GM21515 (cell line): ENCODE data around the gene SYNE2.

Experiments used
- ATAC-seq: cut with Tn5 transposase; IDR thresholded peaks from one replicate; pipeline ENCODE4 v1.9.1; 2021; ENCODE audit not compliant: unreplicated experiment

Gene SYNE2

DNA sequence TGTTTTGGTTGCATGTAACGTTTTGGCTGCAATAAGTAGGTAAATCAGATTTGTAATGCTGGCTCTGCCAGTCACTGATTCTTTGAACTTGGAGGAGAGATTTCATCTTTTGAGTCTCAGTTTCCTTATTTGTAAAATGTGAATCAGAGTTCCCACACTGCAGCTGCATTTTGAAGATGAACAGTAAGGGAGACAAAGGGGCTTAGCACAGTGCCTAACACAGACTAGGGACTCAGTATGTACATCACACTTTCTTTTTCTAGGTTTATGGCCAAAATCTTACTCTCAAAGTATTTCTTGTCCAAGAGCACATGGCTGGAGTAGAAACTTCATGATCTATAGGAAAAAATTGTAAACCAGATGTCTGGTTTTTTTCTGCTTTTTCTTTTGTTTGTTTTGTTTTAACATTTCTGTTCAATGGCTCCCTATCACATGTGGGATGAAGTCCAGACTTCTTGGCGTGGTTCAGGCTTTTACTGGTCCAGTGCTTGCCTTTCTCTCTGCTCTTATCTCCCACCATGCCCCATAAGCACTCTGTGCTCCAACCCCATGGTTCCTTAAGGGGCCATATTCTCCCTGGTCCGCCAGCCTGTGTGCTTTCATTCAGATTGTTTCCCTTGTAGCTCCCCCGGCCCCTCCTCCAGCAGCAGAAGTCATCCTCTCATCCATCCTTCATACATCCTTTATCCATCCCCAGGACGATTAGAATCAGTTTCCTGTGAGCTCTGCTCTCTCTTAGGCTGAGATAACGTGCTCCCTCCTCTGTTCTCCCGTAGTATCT, 58.0 kb downstream of the SYNE2 start:
- ATAC-seq, result no peak

DNA sequence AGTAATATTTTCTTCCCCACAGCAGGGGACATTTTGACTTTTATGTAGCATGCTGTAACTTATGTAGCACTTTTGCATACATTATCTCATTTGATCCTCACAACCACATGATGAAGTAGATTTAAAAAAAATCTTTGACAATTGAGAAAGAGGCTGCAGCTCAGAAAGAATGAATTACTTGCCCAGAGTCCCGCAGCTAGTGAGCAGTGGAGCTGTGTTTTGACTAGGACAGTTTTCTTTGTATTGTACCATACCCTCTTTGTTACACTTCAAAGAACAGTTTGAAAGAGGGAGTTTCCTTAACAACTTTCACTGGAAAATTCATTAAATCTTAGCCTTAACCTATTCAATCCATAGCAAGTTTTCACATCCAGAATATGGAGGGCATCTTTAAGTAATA, 58.6 kb downstream of the SYNE2 start:
- ATAC-seq, result no peak

DNA sequence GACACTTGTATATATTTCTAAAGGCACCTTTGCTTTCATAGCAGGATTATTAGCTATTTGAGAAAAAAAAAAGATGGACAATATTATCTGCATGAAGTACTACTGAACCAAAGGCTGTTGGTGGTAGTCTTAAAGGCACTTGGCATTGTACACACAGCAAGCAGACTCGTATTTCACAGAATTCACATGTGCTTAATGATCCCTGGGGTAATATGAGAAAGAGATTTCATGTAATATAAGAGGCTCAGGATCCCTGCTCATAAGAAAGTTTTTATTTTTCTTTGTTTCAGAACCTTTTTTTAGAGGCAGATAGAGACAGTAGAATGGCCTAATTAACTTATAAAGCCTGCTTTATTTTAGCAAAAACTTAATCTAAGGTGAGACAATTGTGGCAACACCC, 59.5 kb downstream of the SYNE2 start:
- ATAC-seq, result no peak

DNA sequence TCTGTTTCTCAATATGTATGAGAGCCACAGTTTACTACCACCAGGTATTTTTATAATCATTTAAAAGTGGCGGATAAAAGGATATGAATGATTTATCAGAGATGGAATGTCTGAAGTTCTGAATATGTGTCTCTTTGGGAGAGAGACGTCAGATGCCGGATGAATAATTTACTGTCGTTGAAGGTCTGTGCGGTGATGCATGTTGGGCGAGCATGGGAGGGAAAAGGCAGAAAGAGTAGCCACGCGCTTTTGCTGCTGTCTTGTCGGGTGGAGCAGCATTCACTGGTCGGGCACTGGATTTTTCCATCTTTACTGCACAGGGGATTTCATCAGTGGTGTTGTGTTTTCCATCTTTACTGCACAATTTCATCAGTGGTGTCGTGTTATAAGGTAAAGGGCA, 65.6 kb downstream of the SYNE2 start:
- ATAC-seq, result no peak

DNA sequence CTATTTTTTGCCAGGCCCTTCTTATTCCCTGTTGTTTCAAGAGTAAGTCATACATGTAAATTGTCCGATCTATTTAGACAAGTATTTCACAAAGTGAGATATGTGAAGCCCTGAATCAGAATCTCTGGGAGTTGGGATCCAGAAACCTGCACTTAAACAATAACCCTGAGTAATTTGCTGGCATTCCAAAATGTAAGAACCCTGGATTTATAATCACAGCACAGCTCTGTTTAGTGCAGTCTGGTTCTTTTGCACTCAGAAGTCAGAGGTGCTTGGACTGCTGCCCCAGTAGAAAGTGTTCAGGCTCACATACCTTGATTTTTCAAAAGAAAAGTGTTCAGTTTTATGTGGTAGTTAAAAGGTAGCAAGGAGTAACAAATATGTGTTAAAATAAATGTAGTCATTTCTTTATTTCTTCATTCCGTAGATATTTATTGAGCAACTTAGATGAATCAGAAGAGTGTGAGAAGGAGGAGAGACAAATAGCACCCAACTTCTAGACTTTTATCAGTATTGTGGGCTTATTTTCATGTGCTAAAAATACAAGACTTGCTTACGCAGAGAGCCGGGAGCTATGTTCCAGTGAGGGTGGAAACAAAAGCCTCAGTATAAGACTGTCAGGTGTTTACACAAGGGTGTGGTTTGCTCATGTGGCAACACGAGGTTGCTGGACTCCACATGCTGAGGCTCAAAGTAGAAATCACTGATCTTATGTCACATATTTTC, 70.1 kb downstream of the SYNE2 start:
- ATAC-seq, result no peak

DNA sequence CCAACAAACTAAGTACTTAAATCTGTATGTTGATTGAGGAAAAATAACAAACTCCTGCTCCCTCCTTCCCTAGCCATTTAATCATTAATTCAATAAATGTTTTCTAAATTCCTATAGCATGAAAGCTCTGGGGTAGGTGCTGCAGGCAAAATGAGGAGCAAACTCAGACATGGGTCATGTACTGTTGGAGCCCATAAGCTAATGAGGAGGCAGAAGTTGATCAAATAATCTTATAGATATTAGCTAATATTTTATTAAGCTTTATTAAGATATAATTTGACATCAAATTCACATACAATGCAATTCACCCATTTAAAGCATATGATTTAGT, 70.6 kb downstream of the SYNE2 start:
- ATAC-seq, result no peak

DNA sequence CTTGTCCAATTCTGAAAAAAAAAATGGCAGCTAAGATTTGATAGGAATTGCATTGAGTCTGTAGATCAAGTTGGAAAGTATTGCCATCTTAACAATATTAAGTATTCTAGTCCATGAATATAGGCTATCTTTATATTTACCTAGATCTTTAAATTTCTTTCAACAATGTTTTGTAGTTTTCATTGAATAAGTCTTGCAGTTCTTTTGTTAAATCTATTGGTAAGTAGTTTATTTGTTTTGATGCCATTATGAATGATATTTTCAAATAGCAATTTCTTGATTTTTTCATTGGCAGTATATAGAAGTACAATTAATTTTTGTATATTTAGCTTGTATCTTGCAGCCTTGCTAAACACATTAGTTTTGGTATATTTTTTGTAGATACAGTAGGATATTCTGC, 71.6 kb downstream of the SYNE2 start:
- ATAC-seq, result no peak

DNA sequence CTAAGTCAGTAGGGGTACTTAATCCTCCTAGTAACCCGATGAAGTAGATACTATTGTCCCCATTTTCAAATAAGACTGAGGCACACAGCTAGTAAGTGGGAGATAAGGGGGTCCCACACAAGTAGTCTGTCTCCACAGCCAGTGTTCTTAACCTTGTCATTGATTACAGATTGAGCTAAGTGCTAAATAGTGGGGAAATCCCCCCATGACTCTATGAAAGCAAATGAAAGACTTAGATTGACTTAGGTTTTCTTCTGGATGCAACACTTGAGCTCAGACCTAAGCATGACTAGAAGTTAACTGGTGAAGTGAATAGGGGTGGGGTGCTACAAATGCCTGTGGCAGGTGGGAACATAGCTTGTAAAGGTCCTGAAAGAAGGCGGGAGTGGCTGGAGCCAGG, 73.8 kb downstream of the SYNE2 start:
- ATAC-seq, result no peak

DNA sequence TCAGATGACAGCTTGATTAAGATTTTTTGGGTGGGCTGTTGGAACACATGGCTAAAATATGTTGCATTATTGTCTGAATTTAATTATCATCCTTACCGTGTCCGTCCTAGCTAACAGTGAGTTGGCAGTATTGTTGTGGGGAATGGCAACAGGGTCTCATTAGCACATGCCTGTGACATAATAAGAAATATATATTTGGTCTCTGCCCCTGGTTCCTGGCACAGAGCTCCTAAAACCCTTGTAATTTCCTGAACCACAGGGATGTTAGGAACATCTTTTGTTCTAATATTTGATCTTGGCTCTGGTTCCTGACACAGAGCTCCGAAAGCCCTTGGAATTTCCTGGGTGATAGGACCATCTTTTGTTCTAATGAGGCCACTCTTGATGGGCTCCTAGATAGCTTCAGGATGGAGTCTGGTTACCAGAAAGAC, 76.0 kb downstream of the SYNE2 start:
- ATAC-seq, result no peak

DNA sequence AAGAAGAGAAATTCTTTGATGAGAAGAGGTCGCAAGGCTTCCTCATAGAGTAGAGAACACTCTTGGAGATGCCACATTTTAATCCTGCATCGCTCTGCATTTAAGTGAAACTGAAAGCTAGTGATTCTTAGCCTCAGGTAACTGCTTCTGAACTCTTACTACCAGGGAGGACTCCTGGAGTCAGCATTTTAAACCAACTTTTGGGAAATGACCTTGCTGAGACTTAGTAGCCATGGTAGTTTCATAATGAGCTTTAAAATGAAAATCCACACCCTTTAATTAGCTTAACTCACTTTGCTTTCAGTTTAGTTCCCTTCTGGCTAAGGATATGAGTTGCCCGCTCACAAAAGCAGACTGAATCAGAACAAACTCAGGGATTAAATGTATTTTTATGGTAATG, 80.3 kb downstream of the SYNE2 start:
- no peak for ATAC-seq

DNA sequence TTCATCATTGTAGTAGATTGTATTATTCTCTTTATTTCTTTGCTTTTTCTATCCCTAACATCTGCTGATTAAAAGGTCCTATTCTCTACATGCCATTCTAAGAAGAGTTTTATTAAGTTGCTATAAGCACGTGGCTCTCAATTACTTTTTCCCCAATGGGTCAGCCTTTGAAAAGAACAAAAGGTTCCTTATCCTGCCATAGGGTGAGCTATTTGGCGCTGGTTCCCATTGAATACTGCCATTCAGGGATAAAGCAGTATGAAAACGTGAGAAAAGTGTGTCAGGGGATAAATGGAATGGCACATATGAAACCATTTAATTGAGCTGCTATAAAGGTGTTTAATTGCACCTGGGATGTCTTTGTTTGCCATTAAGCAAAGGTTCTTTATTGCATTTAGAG, 80.9 kb downstream of the SYNE2 start:
- ATAC-seq, result no peak

DNA sequence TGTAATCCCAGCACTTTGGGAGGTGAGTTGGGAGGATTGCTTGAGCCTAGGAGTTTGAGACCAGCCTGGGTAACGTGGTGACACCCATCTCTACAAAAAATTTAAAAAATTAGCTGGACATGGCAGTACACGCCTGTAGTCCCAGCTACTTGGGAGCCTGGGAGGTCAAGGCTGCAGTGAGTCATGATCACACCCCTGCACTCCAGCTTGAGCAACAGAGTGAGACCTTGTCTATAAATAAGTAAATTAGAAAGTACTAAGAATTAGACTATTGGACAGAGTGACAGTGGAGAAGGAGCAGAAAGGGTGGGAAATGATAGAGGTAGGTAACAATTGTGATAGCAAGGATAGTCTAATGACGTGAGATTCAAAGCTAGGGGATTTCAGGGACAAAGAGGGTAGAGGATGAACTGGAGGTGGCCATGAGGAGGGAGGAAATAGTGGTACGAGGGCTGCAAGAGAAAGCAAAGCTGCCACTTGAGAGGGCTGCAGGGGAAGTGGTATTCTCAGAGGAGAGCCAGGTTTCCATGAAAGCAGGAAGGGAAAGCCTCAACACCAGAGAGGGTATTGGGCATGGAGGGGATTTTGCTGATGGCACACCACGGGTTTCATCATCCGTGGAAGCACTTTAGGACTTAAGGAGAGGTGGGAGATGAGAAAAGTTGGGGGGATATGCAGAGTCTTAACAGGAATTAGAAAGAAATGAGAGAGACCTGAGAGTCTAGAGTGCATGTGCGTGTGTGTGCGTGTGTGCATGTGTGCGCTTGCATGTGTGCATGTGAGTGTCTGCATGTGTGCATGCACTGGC, 85.6 kb downstream of the SYNE2 start:
- ATAC-seq, result no peak

DNA sequence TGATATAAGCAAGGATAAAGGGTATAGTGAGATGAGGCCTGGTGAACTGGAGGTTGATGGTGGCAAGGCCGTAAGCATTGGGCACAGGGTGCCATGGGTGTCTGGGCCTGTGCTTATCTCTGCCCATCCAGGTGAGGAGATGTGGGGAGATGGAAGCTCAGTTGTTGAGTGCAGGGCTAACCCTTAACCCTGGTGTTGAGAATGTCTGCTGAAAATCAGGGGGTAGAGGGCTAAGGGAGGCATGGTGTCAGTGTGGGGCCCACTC, 86.1 kb downstream of the SYNE2 start:
- ATAC-seq, result no peak

DNA sequence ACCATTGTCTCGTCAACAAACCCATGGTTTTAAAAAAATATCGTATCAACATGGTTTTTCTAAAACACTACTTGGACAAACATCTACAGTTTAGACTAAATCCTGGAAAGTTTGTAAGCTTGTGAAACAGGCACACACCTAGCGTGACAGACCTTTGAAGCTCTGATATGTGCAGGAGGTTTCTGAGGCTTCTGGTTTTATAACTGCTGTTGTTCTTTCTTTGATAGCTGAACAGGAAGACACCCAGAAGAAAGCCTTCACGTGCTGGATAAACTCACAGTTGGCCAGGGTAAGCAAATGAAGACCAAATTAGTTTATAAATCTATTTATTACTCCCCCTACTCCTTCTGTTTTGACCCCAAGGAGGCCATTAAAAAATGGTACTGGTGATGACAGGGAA, 87.6 kb downstream of the SYNE2 start:
- no peak for ATAC-seq

DNA sequence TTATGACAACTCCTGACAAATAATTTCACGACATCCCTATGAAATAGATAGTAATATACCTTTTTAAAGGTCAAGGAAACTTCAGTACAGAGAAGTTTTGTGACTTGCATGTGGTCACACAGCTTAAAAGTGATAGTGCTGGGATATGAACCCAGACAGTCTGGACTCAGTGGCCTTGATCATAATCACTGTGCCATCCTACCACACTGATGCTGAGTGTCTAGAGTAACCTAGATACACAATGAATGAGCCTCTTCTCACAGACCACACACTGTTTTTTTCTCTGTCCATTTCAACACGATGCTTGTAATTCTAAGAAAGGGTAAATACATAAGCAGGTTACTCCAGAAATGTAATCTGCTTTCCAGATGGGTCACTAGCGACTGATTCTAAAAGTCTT, 88.2 kb downstream of the SYNE2 start:
- no peak for ATAC-seq

DNA sequence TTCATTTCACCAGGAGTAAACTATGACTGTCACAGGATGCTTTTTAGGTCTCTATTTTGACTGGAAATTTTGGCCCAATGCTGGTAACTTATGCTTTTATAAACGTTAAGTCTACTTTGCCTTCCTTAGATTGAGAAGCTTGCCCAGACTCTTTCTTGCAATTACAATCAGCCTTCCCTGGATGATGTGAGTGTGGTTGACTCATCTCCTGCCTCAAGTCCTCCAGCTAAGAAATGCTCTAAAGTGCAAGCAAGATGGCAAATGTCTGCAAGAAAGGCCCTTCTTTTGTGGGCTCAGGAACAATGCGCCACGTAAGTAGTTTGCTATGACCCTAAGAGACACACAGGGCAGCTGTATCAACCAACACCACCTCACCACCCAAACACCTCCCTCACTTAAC, 96.9 kb downstream of the SYNE2 start:
- ATAC-seq, result no peak

DNA sequence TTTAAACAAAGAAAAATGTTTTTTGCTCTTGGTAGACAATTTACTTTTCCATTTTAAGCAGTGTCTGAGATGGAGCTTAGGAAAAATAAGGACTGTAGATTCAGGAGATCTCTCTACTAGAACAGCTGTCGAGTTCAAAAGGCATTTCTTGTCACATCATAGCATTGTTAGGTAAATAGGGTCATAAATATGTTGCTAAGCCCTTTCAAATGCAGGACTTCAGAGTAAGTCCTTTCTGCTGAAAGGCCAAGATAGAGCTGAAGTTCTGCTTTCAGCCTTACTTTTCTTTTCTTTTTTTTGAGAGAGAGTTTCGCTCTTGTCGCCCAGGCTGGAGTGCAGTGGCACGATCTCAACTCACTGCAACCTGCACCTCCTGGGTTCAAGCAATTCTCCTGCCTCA, 98.2 kb downstream of the SYNE2 start:
- no peak for ATAC-seq

DNA sequence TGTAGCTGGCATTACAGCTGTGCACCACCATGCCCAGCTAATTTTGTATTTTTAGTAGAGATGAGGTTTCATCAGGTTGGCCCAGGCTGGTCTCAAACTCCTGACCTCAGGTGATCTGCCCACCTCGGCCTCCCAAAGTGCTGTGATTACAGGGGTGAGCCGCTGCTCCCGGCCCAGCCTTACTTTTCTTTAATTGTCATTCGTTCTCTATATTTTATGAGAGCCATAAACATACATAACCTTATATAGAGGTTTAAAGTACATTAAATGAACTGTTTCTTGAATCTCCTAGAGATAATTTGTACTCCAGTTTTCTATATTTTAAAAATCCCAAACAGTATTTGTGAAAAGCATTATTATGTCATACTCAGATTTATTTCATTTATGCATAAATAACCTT, 98.6 kb downstream of the SYNE2 start:
- ATAC-seq, result no peak

DNA sequence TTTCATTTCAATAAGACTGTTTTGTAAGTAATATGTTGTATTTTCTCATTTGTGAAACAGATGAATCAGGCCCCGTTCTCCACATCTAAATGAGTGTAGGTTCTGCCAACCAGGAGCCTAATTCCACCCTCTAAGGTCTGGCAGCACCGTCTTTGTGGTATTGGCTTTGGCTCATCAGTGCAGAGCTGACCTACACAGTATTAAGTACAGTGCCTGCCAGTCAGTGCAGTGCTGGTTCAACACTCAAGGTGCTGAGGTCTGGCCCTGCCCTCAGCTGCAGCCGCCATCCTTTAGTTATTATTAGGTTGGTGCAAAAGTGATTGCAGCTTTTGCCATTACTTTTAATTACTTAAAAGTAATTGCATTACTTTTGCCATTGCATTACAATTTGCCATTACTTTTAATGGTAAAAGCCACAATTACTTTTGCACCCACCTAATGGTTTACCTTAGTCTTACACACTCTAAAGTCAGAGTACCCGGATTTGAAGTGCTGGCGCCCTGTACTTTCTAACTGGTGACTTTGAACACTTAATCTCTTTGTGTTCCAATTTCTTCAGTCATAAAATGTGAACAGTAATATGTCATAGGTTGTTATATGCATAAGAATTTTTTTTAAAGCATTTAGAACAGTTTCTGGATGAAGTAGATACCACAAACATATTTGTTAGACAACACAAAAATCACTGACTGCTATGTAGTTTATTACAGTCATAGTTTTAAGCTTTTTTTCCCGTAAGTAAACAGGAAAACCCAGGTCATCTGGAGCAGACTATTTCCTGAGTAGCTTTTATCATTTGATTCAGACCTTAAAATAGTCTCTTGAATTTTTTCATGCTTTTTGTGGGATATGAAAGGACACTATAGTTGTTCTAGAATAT, 99.5 kb downstream of the SYNE2 start:
- no peak for ATAC-seq

DNA sequence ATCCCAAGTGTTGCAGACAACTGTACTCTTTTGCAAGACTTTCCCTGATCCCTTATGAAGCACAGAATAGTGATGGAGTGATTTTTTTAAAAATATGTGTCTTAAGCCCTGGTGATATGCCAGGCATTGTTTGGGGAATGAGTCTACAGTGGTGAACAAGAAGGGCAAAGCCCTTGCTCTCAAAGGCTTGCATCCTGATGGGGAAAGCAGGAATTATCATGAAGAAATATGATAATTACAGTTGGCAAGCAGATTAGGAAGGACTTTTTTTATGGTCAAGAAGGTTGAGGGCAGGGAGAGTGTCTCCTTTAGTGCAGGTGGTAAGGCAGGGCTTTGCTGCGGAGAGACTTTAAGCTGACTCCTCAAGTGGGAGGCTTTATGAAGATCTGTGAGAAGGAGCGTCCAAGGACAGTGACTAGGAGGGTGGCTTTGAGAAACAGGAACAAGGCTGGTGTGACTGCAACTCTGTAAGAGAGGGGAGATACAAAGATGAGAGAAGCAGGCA, 100.2 kb downstream of the SYNE2 start:
- no peak for ATAC-seq

DNA sequence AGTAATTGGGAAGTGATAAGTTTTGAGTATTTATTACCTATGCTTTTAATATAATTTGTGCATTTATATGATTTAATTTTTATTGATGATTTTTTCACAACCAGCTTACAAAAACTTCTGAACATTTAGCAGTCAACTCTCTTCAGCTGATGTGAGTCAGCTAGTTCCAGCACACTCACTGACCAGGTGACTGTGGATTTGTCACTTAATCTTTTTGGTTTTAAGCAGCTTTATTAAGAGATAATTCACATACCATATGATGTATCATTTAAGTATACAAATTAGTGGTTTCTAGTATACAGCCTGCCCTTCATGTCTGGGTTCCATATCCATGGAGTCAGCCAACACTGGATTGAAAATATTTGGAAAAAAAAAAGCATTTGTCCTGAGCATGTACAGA, 103.5 kb downstream of the SYNE2 start:
- ATAC-seq, result no peak
